ENCODE data around the gene HNRNPA3. TPM values are rescaled to one million over a fixed set of nuclear protein-coding genes. Genes with fewer than 3 reads are reported as not detected.

The HNRNPA3 gene
- total RNA-seq, 1 experiment from 2014 or later = 234 TPM

- no peak for DNase-seq
- H3K4me1 Mint-ChIP-seq (ENCODE audit: low read depth, unreplicated experiment) = peaks cover 28% of the 10 kb centered on the region
- no peaks in the 10 kb centered on the region for H3K27me3 Mint-ChIP-seq (ENCODE audit: unreplicated experiment)
- intact Hi-C loops (cut with micrococcal nuclease; ENCODE audit: unreplicated experiment) = no loop called here
- H3K36me3 Mint-ChIP-seq (ENCODE audit: insufficient read depth, unreplicated experiment) = peaks cover 95% of the 10 kb centered on the region
- H3K9me3 Mint-ChIP-seq (ENCODE audit: low read depth, unreplicated experiment) = no peaks in the 10 kb centered on the region
- H3K27ac Mint-ChIP-seq (ENCODE audit: unreplicated experiment) = peak overlapping the region; percentile 88
- CTCF ChIA-PET = no interaction called here
- no peak for TF ChIP-seq CTCF (IDR thresholded peaks at IDR 0.05; ENCODE audit: unreplicated experiment)
- no peak overlapping the region for H3K4me3 Mint-ChIP-seq (ENCODE audit: low read depth, unreplicated experiment)
- no TSS peak for BruUV-seq (replicated peaks)
Observed at GRCh38 chr2:177225965-177226360, 13.4 kb downstream of the HNRNPA3 start.

GRCh38 chr2:177229442-177230242, 17.0 kb downstream of the HNRNPA3 start:
- CTCF ChIA-PET = interaction anchor here (1.0 kb wide), 1 partner anchor 65 kb away, joined by 4 read pairs; no protein-coding TSS in a partner anchor
- Mint-ChIP-seq H3K27ac (ENCODE audit: unreplicated experiment) (peak overlapping the region; percentile 88), H3K4me3 (ENCODE audit: low read depth, unreplicated experiment) (no peak overlapping the region), H3K4me1 (ENCODE audit: low read depth, unreplicated experiment) (peaks cover 26% of the 10 kb centered on the region), H3K27me3 (ENCODE audit: unreplicated experiment) (no peaks in the 10 kb centered on the region), H3K9me3 (ENCODE audit: low read depth, unreplicated experiment) (no peaks in the 10 kb centered on the region), H3K36me3 (ENCODE audit: insufficient read depth, unreplicated experiment) (peaks cover 95% of the 10 kb centered on the region)
- intact Hi-C loops (cut with micrococcal nuclease; ENCODE audit: unreplicated experiment) = no loop called here
- no TSS peak for BruUV-seq (replicated peaks)
- no peak for DNase-seq
- no peak for TF ChIP-seq CTCF (IDR thresholded peaks at IDR 0.05; ENCODE audit: unreplicated experiment)

- Mint-ChIP-seq H3K36me3 (ENCODE audit: insufficient read depth, unreplicated experiment) (peaks cover 93% of the 10 kb centered on the region), H3K9me3 (ENCODE audit: low read depth, unreplicated experiment) (no peaks in the 10 kb centered on the region), H3K4me3 (ENCODE audit: low read depth, unreplicated experiment) (no peak overlapping the region), H3K4me1 (ENCODE audit: low read depth, unreplicated experiment) (peaks cover 28% of the 10 kb centered on the region), H3K27me3 (ENCODE audit: unreplicated experiment) (no peaks in the 10 kb centered on the region), H3K27ac (ENCODE audit: unreplicated experiment) (peak overlapping the region; percentile 51)
- no TSS peak for BruUV-seq (replicated peaks)
- TF ChIP-seq CTCF (IDR thresholded peaks at IDR 0.05; ENCODE audit: unreplicated experiment) = no peak
- DNase-seq = no peak
- intact Hi-C loops (cut with micrococcal nuclease; ENCODE audit: unreplicated experiment) = no loop called here
- CTCF ChIA-PET = no interaction called here
Observed at GRCh38 chr2:177231270-177231669, 18.7 kb downstream of the HNRNPA3 start.

- no peak for DNase-seq
- Mint-ChIP-seq H3K36me3 (ENCODE audit: insufficient read depth, unreplicated experiment) (peaks cover 88% of the 10 kb centered on the region), H3K9me3 (ENCODE audit: low read depth, unreplicated experiment) (no peaks in the 10 kb centered on the region), H3K27ac (ENCODE audit: unreplicated experiment) (peak overlapping the region; percentile 27), H3K27me3 (ENCODE audit: unreplicated experiment) (no peaks in the 10 kb centered on the region), H3K4me1 (ENCODE audit: low read depth, unreplicated experiment) (peaks cover 28% of the 10 kb centered on the region), H3K4me3 (ENCODE audit: low read depth, unreplicated experiment) (no peak overlapping the region)
- BruUV-seq (replicated peaks) = no TSS peak
- CTCF ChIA-PET = no interaction called here
- no peak for TF ChIP-seq CTCF (IDR thresholded peaks at IDR 0.05; ENCODE audit: unreplicated experiment)
- intact Hi-C loops (cut with micrococcal nuclease; ENCODE audit: unreplicated experiment) = no loop called here
Observed at GRCh38 chr2:177232098-177232704, 19.6 kb downstream of the HNRNPA3 start.

Measured in Calu3 (cell line).